ENCODE measurements around the gene PRELID1.

The PRELID1 gene

GRCh38 chr5:177325868-177326381 lies 22.3 kb downstream of the PRELID1 start:
- ChIA-PET POLR2A (no interaction called here), CTCF (no interaction called here)
- DNase-seq (ENCODE audit: extremely low spot score): no peak
- TF ChIP-seq HDGF (IDR thresholded peaks at IDR 0.05; ENCODE audit: borderline replicate concordance) (no peak), SP1 (IDR thresholded peaks at IDR 0.05) (no peak), FOXK2 (IDR thresholded peaks at IDR 0.05) (no peak), ELF4 (IDR thresholded peaks at IDR 0.05) (no peak), ARNT (IDR thresholded peaks at IDR 0.05) (no peak), ZNF384 (IDR thresholded peaks at IDR 0.05) (no peak), CTBP1 (IDR thresholded peaks at IDR 0.05; ENCODE audit: borderline replicate concordance) (no peak), BHLHE40 (IDR thresholded peaks at IDR 0.05; ENCODE audit: borderline replicate concordance) (no peak), TARDBP (IDR thresholded peaks at IDR 0.05) (no peak)

- TF ChIP-seq CTBP1 (IDR thresholded peaks at IDR 0.05; ENCODE audit: borderline replicate concordance) (no peak), FOXM1 (IDR thresholded peaks at IDR 0.05; ENCODE audit: borderline replicate concordance) (no peak), SUZ12 (IDR thresholded peaks at IDR 0.05) (no peak), HDGF (IDR thresholded peaks at IDR 0.05; ENCODE audit: borderline replicate concordance) (no peak), FOXK2 (IDR thresholded peaks at IDR 0.05) (no peak), ELF4 (IDR thresholded peaks at IDR 0.05) (no peak), LEF1 (IDR thresholded peaks at IDR 0.05; ENCODE audit: borderline replicate concordance) (no peak), PKNOX1 (IDR thresholded peaks at IDR 0.05) (no peak), TARDBP (IDR thresholded peaks at IDR 0.05) (no peak), ARNT (IDR thresholded peaks at IDR 0.05) (no peak), NFRKB (IDR thresholded peaks at IDR 0.05) (no peak), FOXA1 (IDR thresholded peaks at IDR 0.05) (no peak), ZNF384 (IDR thresholded peaks at IDR 0.05) (no peak), BHLHE40 (IDR thresholded peaks at IDR 0.05; ENCODE audit: borderline replicate concordance) (no peak), SP1 (IDR thresholded peaks at IDR 0.05) (no peak)
- ChIA-PET CTCF (interaction anchor here (1.0 kb wide), 1 partner anchor 9 kb away, joined by 3 read pairs; no protein-coding TSS in a partner anchor), POLR2A (interaction anchor here (1.5 kb wide), 1 partner anchor 24 kb away, joined by 3 read pairs; the partner anchor contains the start of gene LMAN2)
- no peak for DNase-seq (ENCODE audit: extremely low spot score)
These were observed 24.2 kb downstream of the PRELID1 start for GRCh38 chr5:177327539-177328522.

GRCh38 chr5:177328545-177329231 lies 25.1 kb downstream of the PRELID1 start:
- TF ChIP-seq FOXK2 (IDR thresholded peaks at IDR 0.05) (no peak), ELF4 (IDR thresholded peaks at IDR 0.05) (no peak), NFRKB (IDR thresholded peaks at IDR 0.05) (no peak), ZNF384 (IDR thresholded peaks at IDR 0.05) (no peak), HDGF (IDR thresholded peaks at IDR 0.05; ENCODE audit: borderline replicate concordance) (no peak), BHLHE40 (IDR thresholded peaks at IDR 0.05; ENCODE audit: borderline replicate concordance) (no peak), L3MBTL2 (conservative IDR thresholded peaks at IDR 0.05) (no peak), CTBP1 (IDR thresholded peaks at IDR 0.05; ENCODE audit: borderline replicate concordance) (no peak), PKNOX1 (IDR thresholded peaks at IDR 0.05) (no peak), SP1 (IDR thresholded peaks at IDR 0.05) (no peak)
- POLR2A ChIA-PET: interaction anchor here (1.5 kb wide), 1 partner anchor 23 kb away, joined by 3 read pairs; the partner anchor contains the start of gene LMAN2
- CTCF ChIA-PET: no interaction called here
- DNase-seq (ENCODE audit: extremely low spot score): no peak

DNA sequence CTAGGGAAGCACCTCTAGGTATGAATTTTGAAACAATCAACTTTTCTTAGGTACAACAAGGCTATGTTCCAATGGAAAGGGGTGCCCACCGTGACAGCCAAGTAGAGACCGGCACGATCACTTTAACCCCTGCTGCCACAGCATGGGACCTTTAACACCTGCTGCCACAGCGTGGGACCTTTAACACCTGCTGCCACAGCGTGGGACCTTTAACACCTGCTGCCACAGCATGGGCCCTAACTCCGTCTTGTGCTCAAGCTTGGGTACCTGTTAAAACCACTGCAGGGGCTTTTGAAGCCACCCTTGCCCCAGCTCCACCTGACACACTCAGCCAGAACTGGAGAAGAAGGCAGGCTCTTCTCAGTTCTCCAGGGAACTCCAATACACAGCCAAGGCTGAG lies 26.3 kb downstream of the PRELID1 start:
- TF ChIP-seq SP1 (IDR thresholded peaks at IDR 0.05): no peak
- no peak for TF ChIP-seq HDGF (IDR thresholded peaks at IDR 0.05; ENCODE audit: borderline replicate concordance)
- no peak for TF ChIP-seq FOXA1 (IDR thresholded peaks at IDR 0.05)
- TF ChIP-seq BHLHE40 (IDR thresholded peaks at IDR 0.05; ENCODE audit: borderline replicate concordance): no peak
- TF ChIP-seq FOXM1 (IDR thresholded peaks at IDR 0.05; ENCODE audit: borderline replicate concordance): no peak
- TF ChIP-seq ARNT (IDR thresholded peaks at IDR 0.05): no peak
- TF ChIP-seq PKNOX1 (IDR thresholded peaks at IDR 0.05): no peak
- TF ChIP-seq CTBP1 (IDR thresholded peaks at IDR 0.05; ENCODE audit: borderline replicate concordance): no peak
- TF ChIP-seq SUZ12 (IDR thresholded peaks at IDR 0.05): no peak
- no peak for TF ChIP-seq ELF4 (IDR thresholded peaks at IDR 0.05)
- TF ChIP-seq TARDBP (IDR thresholded peaks at IDR 0.05): no peak
- no peak for TF ChIP-seq ZNF384 (IDR thresholded peaks at IDR 0.05)
- DNase-seq (ENCODE audit: extremely low spot score): no peak
- CTCF ChIA-PET: no interaction called here
- POLR2A ChIA-PET: no interaction called here

DNA sequence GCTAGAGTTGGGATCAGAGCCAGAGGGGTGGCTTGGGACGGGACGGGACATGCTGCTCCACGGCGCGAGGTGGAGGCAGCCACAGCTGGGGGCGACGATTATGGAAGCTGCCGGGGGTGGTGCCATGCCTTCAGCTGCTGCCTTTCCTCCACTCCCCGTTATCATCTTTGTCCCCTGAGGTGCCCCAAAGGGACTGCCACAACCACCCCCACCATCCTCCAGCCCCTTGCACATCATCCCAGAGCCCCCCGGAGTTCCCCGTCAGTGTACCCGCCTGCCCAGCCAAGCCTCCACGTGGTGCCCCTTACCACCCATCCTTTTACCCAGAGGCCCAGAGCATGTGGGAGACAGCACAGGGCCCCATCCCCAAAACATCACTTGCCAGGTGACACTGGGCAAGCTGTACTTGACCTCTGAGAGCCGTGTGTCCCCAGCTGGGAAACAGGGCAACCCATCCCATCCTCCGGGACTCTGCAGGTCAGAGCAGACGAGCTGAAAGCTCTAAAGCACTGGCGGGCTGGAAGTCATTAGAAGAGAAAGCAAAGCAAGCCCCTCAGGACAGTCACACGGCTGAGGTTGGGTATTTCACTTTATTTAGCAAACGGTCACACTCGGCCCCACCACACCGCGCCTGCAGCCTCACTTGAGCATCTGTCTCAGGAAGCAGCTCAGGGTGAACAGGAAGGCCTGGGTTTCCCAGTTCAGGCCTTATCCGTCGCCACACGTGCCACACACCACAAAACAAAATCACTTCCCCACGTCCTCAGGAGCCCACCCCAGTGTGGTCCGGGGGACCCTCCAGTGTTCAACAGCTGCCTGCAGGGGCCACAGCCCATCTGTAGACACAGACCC lies 27.6 kb downstream of the PRELID1 start:
- POLR2A ChIA-PET: interaction anchor here (0.8 to 1.3 kb wide), 3 partner anchors 19 to 95 kb away, joined by 3 to 6 read pairs (median 6); partner anchors contain the start of gene LMAN2
- CTCF ChIA-PET: no interaction called here
- DNase-seq (ENCODE audit: extremely low spot score): no peak
- TF ChIP-seq LEF1 (IDR thresholded peaks at IDR 0.05; ENCODE audit: borderline replicate concordance) (no peak), ZNF384 (IDR thresholded peaks at IDR 0.05) (no peak), CTBP1 (IDR thresholded peaks at IDR 0.05; ENCODE audit: borderline replicate concordance) (no peak), ELF4 (IDR thresholded peaks at IDR 0.05) (no peak), FOXM1 (IDR thresholded peaks at IDR 0.05; ENCODE audit: borderline replicate concordance) (no peak), NFRKB (IDR thresholded peaks at IDR 0.05) (no peak)
